BLaER1 (cell line): ENCODE measurements around the gene CPSF4.
A peak's percentile ranks its signal among the peaks of the same experiment; 100 is the strongest.

ENCODE experiments used
- H3K27ac ChIP-seq: shearing (Covaris generic); formaldehyde crosslinking; 2 replicates; pipeline ENCODE4 v1.8.1; 2022
- H3K27me3 ChIP-seq: shearing (Covaris generic); formaldehyde crosslinking; 2 replicates; pipeline ENCODE4 v1.8.1; 2022
- H3K36me3 ChIP-seq: shearing (Covaris generic); formaldehyde crosslinking; 2 replicates; pipeline ENCODE4 v1.8.1; 2022
- H3K4me1 ChIP-seq: shearing (Covaris generic); formaldehyde crosslinking; 2 replicates; pipeline ENCODE4 v1.8.1; 2022
- H3K4me2 ChIP-seq: shearing (Covaris generic); formaldehyde crosslinking; 2 replicates; pipeline ENCODE4 v1.8.1; 2022
- H3K4me3 ChIP-seq: shearing (Covaris generic); formaldehyde crosslinking; 2 replicates; pipeline ENCODE4 v1.8.1; 2022
- H3K9ac ChIP-seq: shearing (Covaris generic); formaldehyde crosslinking; 2 replicates; pipeline ENCODE4 v1.8.1; 2022
- H3K9me3 ChIP-seq: shearing (Covaris generic); formaldehyde crosslinking; 2 replicates; pipeline ENCODE4 v1.8.1; 2022
- H4K20me1 ChIP-seq: shearing (Covaris generic); formaldehyde crosslinking; 2 replicates; pipeline ENCODE4 v1.8.1; 2022
- Cebpa-rat ChIP-seq: shearing (Covaris generic); IDR thresholded peaks from 2 replicates; pipeline ENCODE4 v1.8.1; 2022

CPSF4 gene

GRCh38 chr7:99438573-99439480, at the start of gene CPSF4, which contains the start of gene PTCD1:
CPSF4 (plus strand) TSS chr7:99438943; CDS start chr7:99439083, 140 bp downstream.
PTCD1 (minus strand) TSS chr7:99438798; CDS start chr7:99435242, 3,556 bp downstream.
- Histone ChIP-seq H3K36me3 (peaks cover 62% of the 10 kb centered on the region), H3K9ac (peak within 1 kb of the TSS; percentile 94), H4K20me1 (peaks cover 61% of the 10 kb centered on the region), H3K4me2 (peak within 1 kb of the TSS; percentile 94), H3K9me3 (no peaks in the 10 kb centered on the region), H3K27me3 (no peaks in the 10 kb centered on the region), H3K4me3 (peak within 1 kb of the TSS; percentile 97), H3K4me1 (peaks cover 29% of the 10 kb centered on the region), H3K27ac (peak within 1 kb of the TSS; percentile 90)
- no peak for TF ChIP-seq Cebpa-rat

GRCh38 chr7:99389772-99390171, 49.0 kb upstream of the CPSF4 start:
- H3K4me2 ChIP-seq, result no peak overlapping the region
- no peak overlapping the region for H3K9ac ChIP-seq
- H3K4me1 ChIP-seq, result peaks cover 20% of the 10 kb centered on the region
- peaks cover 78% of the 10 kb centered on the region for H3K36me3 ChIP-seq
- H4K20me1 ChIP-seq, result peaks cover 59% of the 10 kb centered on the region
- H3K27me3 ChIP-seq, result no peaks in the 10 kb centered on the region
- no peaks in the 10 kb centered on the region for H3K9me3 ChIP-seq
- TF ChIP-seq Cebpa-rat, result no peak
- no peak overlapping the region for H3K27ac ChIP-seq
- H3K4me3 ChIP-seq, result no peak overlapping the region

- H3K4me1 ChIP-seq, result peaks cover 20% of the 10 kb centered on the region
- peaks cover 65% of the 10 kb centered on the region for H4K20me1 ChIP-seq
- TF ChIP-seq Cebpa-rat, result no peak
- peaks cover 83% of the 10 kb centered on the region for H3K36me3 ChIP-seq
- no peak overlapping the region for H3K4me3 ChIP-seq
- H3K9ac ChIP-seq, result no peak overlapping the region
- H3K27me3 ChIP-seq, result no peaks in the 10 kb centered on the region
- no peak overlapping the region for H3K27ac ChIP-seq
- no peaks in the 10 kb centered on the region for H3K9me3 ChIP-seq
- no peak overlapping the region for H3K4me2 ChIP-seq
These were observed 47.7 kb upstream of the CPSF4 start for GRCh38 chr7:99390941-99391602.

GRCh38 chr7:99392046-99392445, 46.7 kb upstream of the CPSF4 start:
- Histone ChIP-seq H3K9ac (no peak overlapping the region), H3K36me3 (peaks cover 81% of the 10 kb centered on the region), H3K4me2 (peak overlapping the region; percentile 94), H3K27me3 (no peaks in the 10 kb centered on the region), H3K9me3 (no peaks in the 10 kb centered on the region), H3K4me3 (peak overlapping the region; percentile 72), H3K27ac (no peak overlapping the region; the same call in 1 of the 2 replicates), H3K4me1 (peaks cover 24% of the 10 kb centered on the region), H4K20me1 (peaks cover 66% of the 10 kb centered on the region)
- no peak for TF ChIP-seq Cebpa-rat

GRCh38 chr7:99392659-99393354, 45.9 kb upstream of the CPSF4 start:
- Histone ChIP-seq H3K9ac (peak overlapping the region; percentile 70), H3K4me2 (peak overlapping the region; percentile 94), H3K36me3 (peaks cover 81% of the 10 kb centered on the region), H3K27me3 (no peaks in the 10 kb centered on the region), H3K4me1 (peaks cover 25% of the 10 kb centered on the region), H3K27ac (peak overlapping the region; percentile 49; the same call in 1 of the 2 replicates), H4K20me1 (peaks cover 72% of the 10 kb centered on the region), H3K4me3 (peak overlapping the region; percentile 72), H3K9me3 (no peaks in the 10 kb centered on the region)
- TF ChIP-seq Cebpa-rat, result no peak

GRCh38 chr7:99393355-99394187, 45.2 kb upstream of the CPSF4 start:
- no peaks in the 10 kb centered on the region for H3K27me3 ChIP-seq
- H3K4me3 ChIP-seq, result peak overlapping the region; percentile 72
- no peaks in the 10 kb centered on the region for H3K9me3 ChIP-seq
- H3K27ac ChIP-seq, result peak overlapping the region; percentile 49; the same call in 1 of the 2 replicates
- H4K20me1 ChIP-seq, result peaks cover 74% of the 10 kb centered on the region
- no peak for TF ChIP-seq Cebpa-rat
- H3K4me2 ChIP-seq, result peak overlapping the region; percentile 94
- peak overlapping the region; percentile 70 for H3K9ac ChIP-seq
- H3K4me1 ChIP-seq, result peaks cover 25% of the 10 kb centered on the region
- H3K36me3 ChIP-seq, result peaks cover 81% of the 10 kb centered on the region

GRCh38 chr7:99394188-99394502, 44.6 kb upstream of the CPSF4 start:
- no peak overlapping the region for H3K27ac ChIP-seq
- no peaks in the 10 kb centered on the region for H3K9me3 ChIP-seq
- peaks cover 25% of the 10 kb centered on the region for H3K4me1 ChIP-seq
- H3K9ac ChIP-seq, result no peak overlapping the region
- peak overlapping the region; percentile 94 for H3K4me2 ChIP-seq
- peaks cover 81% of the 10 kb centered on the region for H3K36me3 ChIP-seq
- no peak overlapping the region for H3K4me3 ChIP-seq
- no peak for TF ChIP-seq Cebpa-rat
- H4K20me1 ChIP-seq, result peaks cover 80% of the 10 kb centered on the region
- H3K27me3 ChIP-seq, result no peaks in the 10 kb centered on the region

- Histone ChIP-seq H3K27ac (no peak overlapping the region), H3K36me3 (peaks cover 81% of the 10 kb centered on the region)
These were observed 43.0 kb upstream of the CPSF4 start for GRCh38 chr7:99395616-99396327.

More at GRCh38 chr7:99395616-99396327, 43.0 kb upstream of the CPSF4 start:
- Histone ChIP-seq H3K4me2 (no peak overlapping the region), H3K9ac (no peak overlapping the region), H3K4me1 (peaks cover 25% of the 10 kb centered on the region), H4K20me1 (peaks cover 88% of the 10 kb centered on the region), H3K9me3 (no peaks in the 10 kb centered on the region), H3K4me3 (no peak overlapping the region), H3K27me3 (no peaks in the 10 kb centered on the region)
- no peak for TF ChIP-seq Cebpa-rat
